GM19239 (cell line): ENCODE results near the gene FAM229B.
A peak's percentile ranks its signal among the peaks of the same experiment; 100 is the strongest.
"Not testable (repeated sequence)": the region's sequence is repeated elsewhere in the genome, so short reads cannot be mapped to it uniquely, and the experiment has no call there.

ENCODE experiments used
- DNase-seq: peaks from one replicate; pipeline ENCODE4 v3.0.0; 2011; ENCODE audit warnings: low spot score; ENCODE audit not compliant: insufficient read length
- FAIRE-seq: peaks from 2 replicates; lab custom pipeline; 2011; peaks lifted over from hg19 to GRCh38; lab: Jason Lieb, UNC

FAM229B gene

GRCh38 chr6:112061605-112062004 lies 25.8 kb upstream of the FAM229B start:
- FAIRE-seq (no peak), DNase-seq (no peak)

- FAIRE-seq (no peak), DNase-seq (no peak)
Measured at GRCh38 chr6:112062966-112063365, 24.4 kb upstream of the FAM229B start.

GRCh38 chr6:112065426-112065986 lies 21.9 kb upstream of the FAM229B start:
- FAIRE-seq, result no peak
- no peak for DNase-seq

GRCh38 chr6:112066606-112067005 lies 20.8 kb upstream of the FAM229B start:
- DNase-seq (no peak), FAIRE-seq (no peak)

GRCh38 chr6:112081569-112081968 lies 5.8 kb upstream of the FAM229B start:
- DNase-seq (no peak), FAIRE-seq (no peak)

- no peak for DNase-seq
- FAIRE-seq, result no peak
Measured at GRCh38 chr6:112085286-112086065, 1.9 kb upstream of the FAM229B start.

GRCh38 chr6:112086744-112087135 lies 651 bp upstream of the FAM229B start:
- FAIRE-seq (peak; percentile 61), DNase-seq (no peak)

- FAIRE-seq (no peak), DNase-seq (no peak)
Measured at GRCh38 chr6:112087916-112088315, 525 bp downstream of the FAM229B start.

- FAIRE-seq, result no peak
- DNase-seq, result no peak
Measured at GRCh38 chr6:112096901-112097300, 9.5 kb downstream of the FAM229B start.

GRCh38 chr6:112100561-112100960 lies 13.2 kb downstream of the FAM229B start:
- DNase-seq, result no peak
- FAIRE-seq, result no peak

GRCh38 chr6:112106026-112106425 lies 18.6 kb downstream of the FAM229B start:
- DNase-seq, FAIRE-seq: not testable (repeated sequence)

- no peak for FAIRE-seq
- DNase-seq, result no peak
Measured at GRCh38 chr6:112106562-112106961, 19.2 kb downstream of the FAM229B start.

- no peak for FAIRE-seq
- DNase-seq, result no peak
Measured at GRCh38 chr6:112109262-112109661, 21.9 kb downstream of the FAM229B start.

GRCh38 chr6:112113431-112113830 lies 26.0 kb downstream of the FAM229B start:
- DNase-seq (no peak), FAIRE-seq (no peak)

GRCh38 chr6:112113918-112114317 lies 26.5 kb downstream of the FAM229B start:
- FAIRE-seq, result no peak
- DNase-seq, result no peak

- no peak for FAIRE-seq
Measured at GRCh38 chr6:112114577-112115223, 27.3 kb downstream of the FAM229B start.

GRCh38 chr6:112116221-112116620 lies 28.8 kb downstream of the FAM229B start:
- no peak for FAIRE-seq
- no peak for DNase-seq

More at GRCh38 chr6:112114577-112115223, 27.3 kb downstream of the FAM229B start:
- DNase-seq, result no peak

- FAIRE-seq (no peak), DNase-seq (no peak)
Measured at GRCh38 chr6:112117554-112117953, 30.2 kb downstream of the FAM229B start.

- no peak for FAIRE-seq
- no peak for DNase-seq
Measured at GRCh38 chr6:112118034-112118433, 30.6 kb downstream of the FAM229B start.

- FAIRE-seq, result no peak
Measured at GRCh38 chr6:112122756-112123155, 35.4 kb downstream of the FAM229B start.

GRCh38 chr6:112123982-112124381 lies 36.6 kb downstream of the FAM229B start:
- FAIRE-seq, result no peak
- DNase-seq, result no peak

More at GRCh38 chr6:112122756-112123155, 35.4 kb downstream of the FAM229B start:
- no peak for DNase-seq
